Prostate gland (tissue), 2 donors: ENCODE measurements around the gene CADPS2.

ENCODE experiments used
- POLR2AphosphoS5 ChIP-seq: sonication (generic); formaldehyde crosslinking; IDR thresholded peaks from one replicate; pipeline ENCODE4 v1.6.1; 2017; ENCODE audit warnings: antibody characterized with exemption
- TF ChIP-seq, protein P1 (sequence below), 4 experiments: fragments of 200-600 bp in 2 of 4; fragments of 450-650 bp in 2 of 4; sonication (generic) in 2 of 4; IDR thresholded peaks; 1 replicate in 3 of 4; 2 replicates in 1 of 4; pipeline ENCODE4 v1.5.1; 2016 to 2019; ENCODE audit warnings: antibody characterized with exemption in 4 of 4, mild to moderate bottlenecking in 2 of 4, moderate library complexity in 2 of 4

DNA sequence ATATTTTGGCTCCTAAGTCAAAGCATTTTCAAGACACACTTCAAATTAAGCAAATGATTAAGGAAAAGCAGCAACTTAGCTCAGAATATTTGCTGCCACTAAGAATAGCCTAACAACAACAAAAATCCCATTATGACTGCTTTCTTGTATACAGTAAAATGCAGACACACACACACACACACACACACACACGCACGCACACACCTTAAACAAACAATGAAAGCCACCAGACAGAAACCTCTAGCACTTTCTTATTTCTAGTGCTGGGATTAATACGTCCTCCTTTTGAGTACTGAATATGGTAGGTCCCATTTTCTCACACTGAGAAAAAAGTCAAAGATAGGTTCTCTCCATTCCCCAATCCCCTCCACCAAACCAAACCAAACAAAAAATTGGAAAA is 558.3 kb downstream of the CADPS2 start:
- no peak for TF ChIP-seq POLR2AphosphoS5
- TF ChIP-seq, protein P1, sequence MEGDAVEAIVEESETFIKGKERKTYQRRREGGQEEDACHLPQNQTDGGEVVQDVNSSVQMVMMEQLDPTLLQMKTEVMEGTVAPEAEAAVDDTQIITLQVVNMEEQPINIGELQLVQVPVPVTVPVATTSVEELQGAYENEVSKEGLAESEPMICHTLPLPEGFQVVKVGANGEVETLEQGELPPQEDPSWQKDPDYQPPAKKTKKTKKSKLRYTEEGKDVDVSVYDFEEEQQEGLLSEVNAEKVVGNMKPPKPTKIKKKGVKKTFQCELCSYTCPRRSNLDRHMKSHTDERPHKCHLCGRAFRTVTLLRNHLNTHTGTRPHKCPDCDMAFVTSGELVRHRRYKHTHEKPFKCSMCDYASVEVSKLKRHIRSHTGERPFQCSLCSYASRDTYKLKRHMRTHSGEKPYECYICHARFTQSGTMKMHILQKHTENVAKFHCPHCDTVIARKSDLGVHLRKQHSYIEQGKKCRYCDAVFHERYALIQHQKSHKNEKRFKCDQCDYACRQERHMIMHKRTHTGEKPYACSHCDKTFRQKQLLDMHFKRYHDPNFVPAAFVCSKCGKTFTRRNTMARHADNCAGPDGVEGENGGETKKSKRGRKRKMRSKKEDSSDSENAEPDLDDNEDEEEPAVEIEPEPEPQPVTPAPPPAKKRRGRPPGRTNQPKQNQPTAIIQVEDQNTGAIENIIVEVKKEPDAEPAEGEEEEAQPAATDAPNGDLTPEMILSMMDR (IDR thresholded peaks at IDR 0.05) = no peak
